ENCODE data around the gene YWHAG. TPM values are rescaled to one million over a fixed set of nuclear protein-coding genes. Genes with fewer than 3 reads are reported as not detected.

The YWHAG gene
- total RNA-seq, 1 experiment from 2014 or later, result 192 TPM

- H3K4me3 Mint-ChIP-seq, result peak overlapping the region; percentile 21; the same call in 1 of the 2 replicates
- H3K36me3 Mint-ChIP-seq, result no peaks in the 10 kb centered on the region
- no peaks in the 10 kb centered on the region for H3K27me3 Mint-ChIP-seq (ENCODE audit: low read depth)
- peaks cover 23% of the 10 kb centered on the region for H3K4me1 Mint-ChIP-seq
- TF ChIP-seq ZNF138 (CRISPR knock-in tag; conservative IDR thresholded peaks at IDR 0.05) (no peak), IRF1 (CRISPR knock-in tag; IDR thresholded peaks at IDR 0.05) (no peak), NR1H2 (CRISPR knock-in tag; IDR thresholded peaks at IDR 0.05) (no peak), ZNF219 (CRISPR knock-in tag; IDR thresholded peaks at IDR 0.05; ENCODE audit: borderline replicate concordance) (no peak), USF1 (CRISPR knock-in tag; IDR thresholded peaks at IDR 0.05) (no peak), ZNF232 (CRISPR knock-in tag; IDR thresholded peaks at IDR 0.05) (no peak)
- no peaks in the 10 kb centered on the region for H3K9me3 Mint-ChIP-seq
- ChIA-PET CTCF (interaction anchor here (0.5 to 1.9 kb wide), 2 partner anchors 16 to 123 kb away, joined by 4 to 5 read pairs; no protein-coding TSS in a partner anchor), POLR2A (interaction anchor here (1.3 to 1.5 kb wide), 2 partner anchors 12 to 56 kb away, joined by 3 to 4 read pairs; no protein-coding TSS in a partner anchor)
- ATAC-seq, result no peak
- no peak overlapping the region; the same call in 1 of the 2 replicates for H3K27ac Mint-ChIP-seq
- DNase-seq (ENCODE audit: low spot score), result no peak
These were observed 48.9 kb upstream of the YWHAG start for GRCh38 chr7:76407718-76408117.

GRCh38 chr7:76405738-76406137, 46.9 kb upstream of the YWHAG start:
- DNase-seq (ENCODE audit: low spot score) (no peak), ATAC-seq (no peak)
- ChIA-PET CTCF (no interaction called here), POLR2A (no interaction called here)
- H3K4me3 Mint-ChIP-seq, result no peak overlapping the region
- no peaks in the 10 kb centered on the region for H3K9me3 Mint-ChIP-seq
- H3K36me3 Mint-ChIP-seq, result no peaks in the 10 kb centered on the region
- H3K4me1 Mint-ChIP-seq, result peaks cover 23% of the 10 kb centered on the region
- H3K27ac Mint-ChIP-seq, result no peak overlapping the region
- no peaks in the 10 kb centered on the region for H3K27me3 Mint-ChIP-seq (ENCODE audit: low read depth)
- TF ChIP-seq TEAD1 (CRISPR knock-in tag; IDR thresholded peaks at IDR 0.05) (no peak), MAX (CRISPR knock-in tag; IDR thresholded peaks at IDR 0.05) (no peak), FOXK1 (CRISPR knock-in tag; IDR thresholded peaks at IDR 0.05) (no peak), NFYB (CRISPR knock-in tag; conservative IDR thresholded peaks at IDR 0.05; ENCODE audit: low read depth) (no peak), CTCF (IDR thresholded peaks at IDR 0.05) (no peak), IRF2 (CRISPR knock-in tag; IDR thresholded peaks at IDR 0.05; ENCODE audit: borderline replicate concordance, low read depth) (no peak), ATF2 (CRISPR knock-in tag; IDR thresholded peaks at IDR 0.05; ENCODE audit: borderline replicate concordance, low read depth) (no peak), STAT6 (CRISPR knock-in tag; conservative IDR thresholded peaks at IDR 0.05; ENCODE audit: low read depth) (no peak), PREB (CRISPR knock-in tag; IDR thresholded peaks at IDR 0.05; ENCODE audit: borderline replicate concordance) (no peak), ZNF532 (CRISPR knock-in tag; IDR thresholded peaks at IDR 0.05; ENCODE audit: borderline replicate concordance) (no peak), JAZF1 (CRISPR knock-in tag; IDR thresholded peaks at IDR 0.05) (no peak), PRRX2 (CRISPR knock-in tag; IDR thresholded peaks at IDR 0.05) (no peak), TEAD4 (CRISPR knock-in tag; IDR thresholded peaks at IDR 0.05) (no peak), ZNF423 (CRISPR knock-in tag; IDR thresholded peaks at IDR 0.05) (no peak)
